T-helper 2 cell treated with Interferon-gamma antibody and Interleukin-4, amounts not matched to agents 100 ng/mL and 5 ng/mL, for 36 hours (primary cell): ENCODE measurements around the gene RHOT1. TPM values are rescaled to one million over a fixed set of nuclear protein-coding genes. Genes with fewer than 3 reads are reported as not detected.
"Not testable (repeated sequence)": the region's sequence is repeated elsewhere in the genome, so short reads cannot be mapped to it uniquely, and the experiment has no call there.

Experiments
- intact Hi-C: fragments of 100-400 bp; cut with micrococcal nuclease; formaldehyde crosslinking; loops from one replicate; pipeline ENCODE4 v1.15.1; 2023
- total RNA-seq: library from RNA; stranded (reverse); gene quantifications from 2 replicates; pipeline ENCODE4 v1.2.3, GENCODE V29; 2022

Gene RHOT1
- total RNA-seq, 1 donor from 2014 or later: 26.1 TPM

- intact Hi-C loops: no loop called here
Measured at GRCh38 chr17:32223703-32224102, 81.4 kb downstream of the RHOT1 start.

GRCh38 chr17:32226886-32227285 lies 84.6 kb downstream of the RHOT1 start:
- intact Hi-C loops: no loop called here

GRCh38 chr17:32227910-32228309 lies 85.6 kb downstream of the RHOT1 start:
- intact Hi-C loops: no loop called here

GRCh38 chr17:32235588-32235987 lies 93.3 kb downstream of the RHOT1 start:
- intact Hi-C loops: no loop called here

GRCh38 chr17:32239456-32239855 lies 97.2 kb downstream of the RHOT1 start:
- intact Hi-C loops: no loop called here

- intact Hi-C loops: no loop called here
Measured at GRCh38 chr17:32240750-32241149, 98.4 kb downstream of the RHOT1 start.

GRCh38 chr17:32241640-32242039 lies 99.3 kb downstream of the RHOT1 start:
- intact Hi-C loops: no loop called here

GRCh38 chr17:32249475-32249874 lies 107.2 kb downstream of the RHOT1 start:
- intact Hi-C loops: no loop called here

- intact Hi-C loops: loop anchor here (1.0 to 5.0 kb wide), 2 partner anchors 66 to 189 kb away; partner anchors contain the start of gene PSMD11
Measured at GRCh38 chr17:32253117-32253611, 110.9 kb downstream of the RHOT1 start.

GRCh38 chr17:32256012-32256700 lies 113.9 kb downstream of the RHOT1 start:
- intact Hi-C loops: no loop called here

- intact Hi-C loops: no loop called here
Measured at GRCh38 chr17:32256701-32257019, 114.4 kb downstream of the RHOT1 start.

- intact Hi-C loops: no loop called here
Measured at GRCh38 chr17:32258383-32259140, 116.3 kb downstream of the RHOT1 start.

- intact Hi-C loops: no loop called here
Measured at GRCh38 chr17:32259586-32259985, 117.3 kb downstream of the RHOT1 start.

GRCh38 chr17:32261417-32261736 lies 119.1 kb downstream of the RHOT1 start:
- intact Hi-C loops: no loop called here

GRCh38 chr17:32261936-32262510 lies 119.7 kb downstream of the RHOT1 start:
- intact Hi-C loops: no loop called here

GRCh38 chr17:32263515-32263914 lies 121.2 kb downstream of the RHOT1 start:
- intact Hi-C loops: not testable (repeated sequence)

GRCh38 chr17:32264140-32264799 lies 122.0 kb downstream of the RHOT1 start:
- intact Hi-C loops: no loop called here

- intact Hi-C loops: no loop called here
Measured at GRCh38 chr17:32264823-32265191, 122.5 kb downstream of the RHOT1 start.

- intact Hi-C loops: no loop called here
Measured at GRCh38 chr17:32265192-32265923, 123.1 kb downstream of the RHOT1 start, which contains the start of gene RHBDL3. Gene RHBDL3, plus strand, starts transcription at chr17:32265832. Its CDS starts 358 bp downstream, at chr17:32266190.

- intact Hi-C loops: no loop called here
Measured at GRCh38 chr17:32266051-32266388, 123.7 kb downstream of the RHOT1 start.
